AG09309 (cell line): ENCODE results near the gene PCDHGB6.

Source experiments
- DNase-seq: peaks from one replicate; pipeline ENCODE4 v3.0.0-alpha.2; 2010; ENCODE audit warnings: low read depth
- H3K4me3 ChIP-seq: 2 replicates; pipeline ENCODE4 v1.5.1; 2011; ENCODE audit warnings: mild to moderate bottlenecking, low read depth, low read length, moderate library complexity; ENCODE audit not compliant: control insufficient read depth
- TF ChIP-seq, protein P1 (sequence below): IDR thresholded peaks from 2 replicates; pipeline ENCODE4 v1.5.1; 2011; ENCODE audit warnings: mild to moderate bottlenecking, low read depth, low read length, inconsistent platforms; ENCODE audit not compliant: insufficient read depth, control insufficient read depth; ENCODE audit errors: missing control alignments

The PCDHGB6 gene

DNA sequence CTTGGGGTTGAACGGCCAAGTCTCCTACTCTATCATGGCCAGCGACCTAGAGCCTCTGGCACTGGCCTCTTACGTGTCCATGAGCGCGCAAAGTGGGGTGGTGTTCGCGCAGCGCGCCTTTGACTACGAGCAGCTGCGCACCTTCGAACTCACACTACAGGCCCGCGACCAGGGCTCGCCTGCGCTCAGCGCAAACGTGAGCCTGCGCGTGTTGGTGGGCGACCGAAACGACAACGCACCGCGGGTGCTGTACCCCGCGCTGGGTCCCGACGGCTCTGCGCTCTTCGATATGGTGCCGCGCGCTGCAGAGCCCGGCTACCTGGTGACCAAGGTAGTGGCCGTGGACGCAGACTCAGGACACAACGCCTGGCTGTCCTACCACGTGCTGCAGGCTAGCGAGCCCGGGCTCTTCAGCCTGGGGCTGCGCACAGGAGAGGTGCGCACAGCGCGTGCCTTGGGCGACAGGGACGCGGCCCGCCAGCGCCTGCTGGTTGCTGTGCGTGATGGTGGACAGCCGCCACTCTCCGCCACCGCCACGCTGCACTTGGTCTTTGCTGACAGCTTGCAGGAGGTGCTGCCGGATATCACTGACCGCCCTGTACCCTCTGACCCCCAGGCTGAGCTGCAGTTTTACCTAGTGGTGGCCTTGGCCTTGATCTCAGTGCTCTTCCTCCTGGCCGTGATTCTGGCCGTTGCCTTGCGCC, 8.1 kb upstream of the PCDHGB6 start:
- TF ChIP-seq, protein P1, sequence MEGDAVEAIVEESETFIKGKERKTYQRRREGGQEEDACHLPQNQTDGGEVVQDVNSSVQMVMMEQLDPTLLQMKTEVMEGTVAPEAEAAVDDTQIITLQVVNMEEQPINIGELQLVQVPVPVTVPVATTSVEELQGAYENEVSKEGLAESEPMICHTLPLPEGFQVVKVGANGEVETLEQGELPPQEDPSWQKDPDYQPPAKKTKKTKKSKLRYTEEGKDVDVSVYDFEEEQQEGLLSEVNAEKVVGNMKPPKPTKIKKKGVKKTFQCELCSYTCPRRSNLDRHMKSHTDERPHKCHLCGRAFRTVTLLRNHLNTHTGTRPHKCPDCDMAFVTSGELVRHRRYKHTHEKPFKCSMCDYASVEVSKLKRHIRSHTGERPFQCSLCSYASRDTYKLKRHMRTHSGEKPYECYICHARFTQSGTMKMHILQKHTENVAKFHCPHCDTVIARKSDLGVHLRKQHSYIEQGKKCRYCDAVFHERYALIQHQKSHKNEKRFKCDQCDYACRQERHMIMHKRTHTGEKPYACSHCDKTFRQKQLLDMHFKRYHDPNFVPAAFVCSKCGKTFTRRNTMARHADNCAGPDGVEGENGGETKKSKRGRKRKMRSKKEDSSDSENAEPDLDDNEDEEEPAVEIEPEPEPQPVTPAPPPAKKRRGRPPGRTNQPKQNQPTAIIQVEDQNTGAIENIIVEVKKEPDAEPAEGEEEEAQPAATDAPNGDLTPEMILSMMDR: no peak
- no peak overlapping the region for H3K4me3 ChIP-seq
- DNase-seq: no peak

DNA sequence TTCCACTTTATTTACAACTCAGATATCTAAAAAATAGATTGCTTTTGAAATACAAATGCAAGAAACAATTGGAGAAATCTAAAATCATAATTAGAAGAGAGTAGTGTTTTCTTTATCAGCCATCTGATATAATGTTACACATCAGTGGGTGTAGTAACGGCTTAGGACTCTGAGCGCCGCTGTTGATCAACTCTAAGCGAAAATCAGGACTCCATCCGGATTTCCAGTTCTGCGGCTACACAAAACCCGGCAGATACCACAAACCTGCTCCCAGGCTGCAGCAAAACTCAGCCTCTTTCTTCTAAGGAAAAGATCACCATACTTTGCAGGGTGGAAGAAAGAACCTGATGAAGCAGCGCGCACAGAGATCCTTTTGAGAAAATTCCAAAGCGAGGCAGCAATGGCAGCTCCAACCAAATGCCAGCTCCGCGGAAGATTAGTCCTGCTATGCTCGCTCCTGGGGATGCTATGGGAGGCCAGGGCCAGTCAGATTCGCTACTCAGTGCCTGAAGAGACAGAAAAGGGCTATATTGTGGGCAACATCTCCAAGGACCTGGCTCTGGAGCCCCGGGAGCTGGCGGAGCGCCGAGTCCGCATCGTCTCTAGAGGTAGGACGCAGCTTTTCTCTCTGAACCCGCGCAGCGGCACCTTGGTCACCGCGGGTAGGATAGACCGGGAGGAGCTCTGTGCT, 5.1 kb upstream of the PCDHGB6 start, which contains the start of gene PCDHGA9:
TSS of gene PCDHGA9 (plus strand) at position 226 of the 691 bp plus-strand sequence. CDS start at position 401, 175 bp downstream.
- no peak for DNase-seq
- TF ChIP-seq, protein P1: peak; percentile 33
- H3K4me3 ChIP-seq: no peak within 1 kb of the TSS

DNA sequence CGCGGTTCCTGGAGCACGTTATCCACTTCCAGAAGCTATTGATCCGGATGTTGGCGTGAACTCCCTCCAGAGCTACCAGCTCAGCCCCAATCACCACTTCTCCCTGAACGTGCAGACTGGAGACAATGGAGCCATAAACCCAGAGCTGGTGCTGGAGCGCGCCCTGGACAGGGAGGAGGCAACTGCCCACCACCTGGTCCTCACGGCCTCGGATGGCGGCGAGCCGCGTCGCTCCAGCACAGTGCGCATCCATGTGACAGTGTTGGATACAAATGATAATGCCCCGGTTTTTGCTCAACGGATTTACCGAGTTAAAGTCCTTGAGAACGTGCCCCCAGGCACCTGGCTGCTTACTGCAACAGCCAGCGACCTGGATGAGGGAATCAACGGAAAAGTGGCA, 4.4 kb upstream of the PCDHGB6 start:
- TF ChIP-seq, protein P1: no peak
- no peak for DNase-seq
- no peak overlapping the region for H3K4me3 ChIP-seq

DNA sequence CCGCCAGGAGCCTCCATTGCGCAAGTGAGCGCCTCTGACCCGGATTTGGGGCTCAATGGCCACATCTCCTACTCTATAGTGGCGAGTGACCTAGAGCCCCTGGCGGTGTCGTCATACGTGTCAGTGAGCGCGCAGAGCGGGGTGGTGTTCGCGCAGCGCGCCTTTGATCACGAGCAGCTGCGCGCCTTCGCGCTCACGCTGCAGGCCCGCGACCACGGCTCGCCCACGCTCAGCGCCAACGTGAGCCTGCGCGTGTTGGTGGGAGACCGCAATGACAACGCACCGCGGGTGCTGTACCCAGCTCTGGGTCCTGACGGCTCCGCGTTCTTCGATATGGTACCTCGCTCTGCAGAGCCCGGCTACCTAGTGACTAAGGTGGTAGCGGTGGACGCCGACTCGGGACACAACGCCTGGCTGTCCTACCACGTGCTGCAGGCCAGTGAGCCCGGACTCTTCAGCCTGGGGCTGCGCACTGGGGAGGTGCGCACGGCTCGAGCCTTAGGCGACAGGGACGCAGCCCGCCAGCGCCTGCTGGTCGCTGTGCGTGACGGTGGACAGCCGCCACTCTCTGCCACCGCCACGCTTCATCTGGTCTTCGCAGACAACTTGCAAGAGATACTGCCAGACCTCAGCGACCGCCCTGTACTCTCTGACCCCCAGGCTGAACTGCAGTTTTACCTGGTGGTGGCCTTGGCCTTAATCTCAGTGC, 1.9 kb downstream of the PCDHGB6 start:
- TF ChIP-seq, protein P1: no peak
- DNase-seq: no peak

DNA sequence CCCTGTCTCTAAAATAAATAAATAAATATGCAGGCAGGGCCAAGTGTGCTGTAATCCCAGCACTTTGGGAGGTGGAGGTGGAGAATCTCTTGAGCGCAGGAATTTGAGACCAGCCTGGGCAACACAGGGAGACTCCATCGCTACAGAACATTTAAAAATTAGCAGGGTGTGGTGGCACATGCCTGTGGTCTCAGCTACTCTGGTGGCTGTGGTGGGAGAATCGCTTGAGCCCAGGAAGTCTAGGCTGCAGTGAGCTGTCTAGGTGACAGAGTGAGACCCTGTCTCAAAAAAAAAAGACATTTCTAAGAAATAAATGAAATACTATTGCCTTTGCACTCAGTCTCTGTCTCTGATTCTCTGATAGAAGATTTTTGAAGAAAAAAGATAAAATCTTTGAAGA, 3.8 kb downstream of the PCDHGB6 start:
- DNase-seq: no peak
- TF ChIP-seq, protein P1: no peak
- no peak overlapping the region for H3K4me3 ChIP-seq

More for the DNA sequence above, 1.9 kb downstream of the PCDHGB6 start:
- no peak overlapping the region for H3K4me3 ChIP-seq

DNA sequence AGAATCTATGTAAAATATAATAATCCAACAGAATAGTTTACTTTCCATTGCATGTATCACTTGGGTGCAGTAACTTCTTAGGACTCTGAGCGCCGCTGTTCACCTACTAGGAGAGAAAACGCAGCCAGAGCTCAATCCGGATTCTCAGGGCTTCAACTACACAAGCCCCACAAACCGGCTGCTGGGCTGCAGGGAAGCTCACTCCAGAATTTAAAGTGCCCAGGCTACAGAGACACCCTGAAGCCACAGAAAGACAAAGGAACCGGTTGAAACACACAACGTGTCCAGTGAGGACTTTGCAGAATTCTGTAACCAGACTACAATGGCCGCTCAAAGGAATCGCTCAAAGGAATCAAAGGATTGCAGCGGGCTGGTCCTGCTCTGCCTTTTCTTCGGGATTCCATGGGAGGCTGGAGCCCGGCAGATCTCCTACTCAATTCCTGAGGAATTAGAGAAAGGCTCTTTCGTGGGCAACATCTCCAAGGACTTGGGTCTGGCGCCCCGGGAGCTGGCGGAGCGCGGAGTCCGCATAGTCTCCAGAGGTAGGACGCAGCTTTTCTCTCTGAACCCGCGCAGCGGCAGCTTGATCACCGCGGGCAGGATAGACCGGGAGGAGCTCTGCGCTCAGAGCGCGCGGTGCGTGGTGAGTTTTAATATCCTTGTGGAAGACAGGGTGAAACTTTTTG, 5.2 kb downstream of the PCDHGB6 start, which contains the start of gene PCDHGA10:
TSS of gene PCDHGA10 (plus strand) at position 134 of the 686 bp plus-strand sequence. CDS start at position 323, 189 bp downstream.
- DNase-seq: no peak
- peak within 1 kb of the TSS; percentile 25 for H3K4me3 ChIP-seq
- TF ChIP-seq, protein P1: peak; percentile 70
